K562 (cell line): ENCODE data around the gene TLX2. TPM values are rescaled to one million over a fixed set of nuclear protein-coding genes. Genes with fewer than 3 reads are reported as not detected.

Experiments used
- ARHGAP35 ChIP-seq: fragments of 450-650 bp; IDR thresholded peaks from 2 replicates; pipeline ENCODE4 v1.6.1; 2018; ENCODE audit not compliant: partially characterized antibody
- ASH1L ChIP-seq: fragments of 450-650 bp; IDR thresholded peaks from 2 replicates; pipeline ENCODE4 v1.6.1; 2018; ENCODE audit warnings: borderline replicate concordance, mild to moderate bottlenecking, low read depth; ENCODE audit not compliant: partially characterized antibody
- CCNT2 ChIP-seq: IDR thresholded peaks from 2 replicates; pipeline ENCODE4 v1.6.1; 2011; ENCODE audit warnings: borderline replicate concordance, low read depth, mild to moderate bottlenecking, moderate library complexity, mixed read lengths, low read length; ENCODE audit not compliant: insufficient read length; ENCODE audit errors: extremely low read depth
- DMBX1 ChIP-seq: fragments of 250-450 bp; sonication (Bioruptor Pico); IDR thresholded peaks from 2 replicates; pipeline ENCODE4 v1.8.0; 2022; ENCODE audit warnings: inconsistent platforms, mild to moderate bottlenecking, moderate library complexity, borderline replicate concordance
- DPF2 ChIP-seq: fragments of 450-650 bp; IDR thresholded peaks from 2 replicates; pipeline ENCODE4 v1.6.1; 2016
- E2F5 ChIP-seq: sonication (generic); formaldehyde crosslinking; IDR thresholded peaks from 2 replicates; pipeline ENCODE4 v1.8.0; 2022; ENCODE audit warnings: mild to moderate bottlenecking, missing genetic modification reagents
- ELF1 ChIP-seq: fragments of 200-800 bp; sonication (Bioruptor generic); IDR thresholded peaks from 2 replicates; pipeline ENCODE4 v1.6.1; 2016; ENCODE audit warnings: missing genetic modification characterization, missing compliant biosample characterization
- ELF4 ChIP-seq: fragments of 450-650 bp; formaldehyde crosslinking; IDR thresholded peaks from 2 replicates; pipeline ENCODE4 v1.4.0; 2022; ENCODE audit warnings: missing genetic modification characterization
- EP300 ChIP-seq: IDR thresholded peaks from 2 replicates; pipeline ENCODE4 v1.6.1; 2012; ENCODE audit warnings: low read length, improper control_type of control experiment
- GATAD2B ChIP-seq: fragments of 450-650 bp; IDR thresholded peaks from 2 replicates; pipeline ENCODE4 v1.6.1; 2017; ENCODE audit warnings: mild to moderate bottlenecking, borderline replicate concordance
- GTF2B ChIP-seq: IDR thresholded peaks from 2 replicates; pipeline ENCODE4 v1.6.1; 2011; ENCODE audit not compliant: insufficient read length; ENCODE audit errors: extremely low read depth
- HDGF ChIP-seq: fragments of 450-650 bp; IDR thresholded peaks from 2 replicates; pipeline ENCODE4 v1.6.1; 2016
- MTA3 ChIP-seq: fragments of 450-650 bp; formaldehyde crosslinking; IDR thresholded peaks from 2 replicates; pipeline ENCODE4 v1.6.1; 2017; ENCODE audit warnings: mild to moderate bottlenecking, borderline replicate concordance
- MYC ChIP-seq, 2 experiments: fragments of 250-450 bp in 1 of 2; sonication (Bioruptor Pico) in 1 of 2; IDR thresholded peaks; 2 replicates each; pipeline versions ENCODE4 v1.5.1 to v1.6.1; 2012 to 2021; ENCODE audit warnings: low read depth in 2 of 2, borderline replicate concordance in 1 of 2, improper control_type of control experiment in 1 of 2, low read length in 1 of 2, mild to moderate bottlenecking in 1 of 2, moderate library complexity in 1 of 2
- NKRF ChIP-seq: fragments of 450-650 bp; IDR thresholded peaks from 2 replicates; pipeline ENCODE4 v1.6.1; 2016; ENCODE audit warnings: borderline replicate concordance
- RNF2 ChIP-seq: sonication (generic); IDR thresholded peaks from 2 replicates; pipeline ENCODE4 v1.6.1; 2016
- SMAD2 ChIP-seq: fragments of 150-350 bp; IDR thresholded peaks from 2 replicates; pipeline ENCODE4 v1.6.1; 2014; ENCODE audit warnings: low read depth, mild to moderate bottlenecking, low read length
- SMARCC2 ChIP-seq: fragments of 450-650 bp; IDR thresholded peaks from 2 replicates; pipeline ENCODE4 v1.6.1; 2017; ENCODE audit warnings: antibody characterized with exemption, moderate library complexity, mild to moderate bottlenecking, low read depth
- STAG1 ChIP-seq: sonication (generic); formaldehyde crosslinking; IDR thresholded peaks from 2 replicates; pipeline ENCODE4 v1.5.0; 2020; ENCODE audit warnings: missing genetic modification reagents, borderline replicate concordance
- TAF1 ChIP-seq: IDR thresholded peaks from 2 replicates; pipeline ENCODE4 v1.6.1; 2011; ENCODE audit warnings: mild to moderate bottlenecking, low read length, moderate library complexity; ENCODE audit not compliant: insufficient read depth, control insufficient read depth, severe bottlenecking; ENCODE audit errors: extremely low read depth
- ZNF436 ChIP-seq: fragments of 250-450, 450-650 bp; sonication (Bioruptor Pico); formaldehyde crosslinking; IDR thresholded peaks from 2 replicates; pipeline ENCODE4 v1.7.0; 2020; ENCODE audit warnings: mild to moderate bottlenecking
- ZNF766 ChIP-seq: fragments of 200-800 bp; sonication (Bioruptor generic); conservative IDR thresholded peaks from 2 replicates; pipeline ENCODE4 v1.6.1; 2016; ENCODE audit warnings: missing genetic modification characterization, missing compliant biosample characterization
- polyA plus RNA-seq, 8 experiments: library from polyadenylated mRNA; depleted of rRNA in 4 of 8; stranded (reverse) in 5 of 8; unstranded in 3 of 8; fragments of >200 nt; fragmentation: Nextera tagmentation in 2 of 8; fragmentation: Illumina TruSeq in 1 of 8; extraction: Ambion mirVana in 2 of 8; extraction: Trizol in 1 of 8; gene quantifications; 2 replicates each; pipeline versions ENCODE4 v1.2.1 to v1.2.3, GENCODE V29; 2011 to 2014; ENCODE audit warnings: inconsistent platforms in 1 of 8, missing spikeins in 1 of 8
- total RNA-seq, 7 experiments: library from RNA; depleted of rRNA in 6 of 7; stranded (reverse); fragments of >200 nt in 6 of 7; fragmentation: Illumina TruSeq in 2 of 7; extraction: Trizol in 2 of 7; gene quantifications; 2 replicates each; pipeline versions ENCODE4 v1.2.1 to v1.2.3, GENCODE V29; 2011 to 2021; ENCODE audit warnings: low replicate concordance in 1 of 7
- TF ChIP-seq, protein P1 (sequence below): sonication (generic); formaldehyde crosslinking; IDR thresholded peaks from 2 replicates; pipeline ENCODE4 v1.8.0; 2022; ENCODE audit warnings: missing genetic modification reagents, mild to moderate bottlenecking, moderate library complexity, borderline replicate concordance

TLX2 gene
- total and polyA plus RNA-seq, 9 of the 15 experiments (the other 6 are each of a cell fraction or from before 2014, with no cell fraction given), result not detected

- TF ChIP-seq MYC (IDR thresholded peaks at IDR 0.05; ENCODE audit: low read depth, low read length), result peak; percentile 67; the same call in 1 of the 2 replicates
- TF ChIP-seq MYC (CRISPR knock-in tag; IDR thresholded peaks at IDR 0.05; ENCODE audit: borderline replicate concordance, low read depth), result no peak
- no peak for TF ChIP-seq DMBX1 (CRISPR knock-in tag)
- TF ChIP-seq ELF4 (CRISPR knock-in tag), result no peak
- TF ChIP-seq GTF2B, result no peak
- TF ChIP-seq E2F5 (CRISPR knock-in tag), result no peak
- TF ChIP-seq GATAD2B, result peak; percentile 90; the same call in 1 of the 2 replicates
- peak; percentile 26; the same call in 1 of the 2 replicates for TF ChIP-seq MTA3
- TF ChIP-seq RNF2, result no peak
- TF ChIP-seq DPF2, result no peak
- TF ChIP-seq ZNF766, result no peak; the same call in none of the 2 replicates
- no peak for TF ChIP-seq SMARCC2
- TF ChIP-seq TAF1, result peak; percentile 48
- TF ChIP-seq ELF1 (tag), result no peak
- TF ChIP-seq ARHGAP35, result no peak
- TF ChIP-seq STAG1 (CRISPR knock-in tag), result no peak
- no peak for TF ChIP-seq HDGF
- TF ChIP-seq NKRF, result no peak
- TF ChIP-seq ZNF436 (CRISPR knock-in tag), result no peak
- no peak for TF ChIP-seq SMAD2
- peak; percentile 2; the same call in 1 of the 2 replicates for TF ChIP-seq EP300
- TF ChIP-seq, protein P1, sequence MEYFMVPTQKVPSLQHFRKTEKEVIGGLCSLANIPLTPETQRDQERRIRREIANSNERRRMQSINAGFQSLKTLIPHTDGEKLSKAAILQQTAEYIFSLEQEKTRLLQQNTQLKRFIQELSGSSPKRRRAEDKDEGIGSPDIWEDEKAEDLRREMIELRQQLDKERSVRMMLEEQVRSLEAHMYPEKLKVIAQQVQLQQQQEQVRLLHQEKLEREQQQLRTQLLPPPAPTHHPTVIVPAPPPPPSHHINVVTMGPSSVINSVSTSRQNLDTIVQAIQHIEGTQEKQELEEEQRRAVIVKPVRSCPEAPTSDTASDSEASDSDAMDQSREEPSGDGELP (CRISPR knock-in tag), result peak; percentile 41; the same call in 1 of the 2 replicates
- no peak for TF ChIP-seq ASH1L
- peak; percentile 90 for TF ChIP-seq CCNT2
Measured at GRCh38 chr2:74548900-74549826, 34.9 kb downstream of the TLX2 start (continued).
